HFF-Myc (cell line): ENCODE results near the gene TMEM250.

Experiments used
- DNase-seq: peaks from one replicate; pipeline ENCODE4 v3.0.0-alpha.2; 2011; ENCODE audit warnings: low read depth; ENCODE audit errors: extremely low read depth
- H3K4me3 ChIP-seq: replicated peaks from 2 replicates; pipeline ENCODE4 v1.5.1; 2011; ENCODE audit warnings: low read depth, mild to moderate bottlenecking, control low read depth, low read length
- TF ChIP-seq, protein P1 (sequence below): IDR thresholded peaks from 2 replicates; pipeline ENCODE4 v1.5.1; 2012; ENCODE audit warnings: mild to moderate bottlenecking, low read depth, low read length, control low read depth; ENCODE audit errors: missing control alignments

Gene TMEM250

DNA sequence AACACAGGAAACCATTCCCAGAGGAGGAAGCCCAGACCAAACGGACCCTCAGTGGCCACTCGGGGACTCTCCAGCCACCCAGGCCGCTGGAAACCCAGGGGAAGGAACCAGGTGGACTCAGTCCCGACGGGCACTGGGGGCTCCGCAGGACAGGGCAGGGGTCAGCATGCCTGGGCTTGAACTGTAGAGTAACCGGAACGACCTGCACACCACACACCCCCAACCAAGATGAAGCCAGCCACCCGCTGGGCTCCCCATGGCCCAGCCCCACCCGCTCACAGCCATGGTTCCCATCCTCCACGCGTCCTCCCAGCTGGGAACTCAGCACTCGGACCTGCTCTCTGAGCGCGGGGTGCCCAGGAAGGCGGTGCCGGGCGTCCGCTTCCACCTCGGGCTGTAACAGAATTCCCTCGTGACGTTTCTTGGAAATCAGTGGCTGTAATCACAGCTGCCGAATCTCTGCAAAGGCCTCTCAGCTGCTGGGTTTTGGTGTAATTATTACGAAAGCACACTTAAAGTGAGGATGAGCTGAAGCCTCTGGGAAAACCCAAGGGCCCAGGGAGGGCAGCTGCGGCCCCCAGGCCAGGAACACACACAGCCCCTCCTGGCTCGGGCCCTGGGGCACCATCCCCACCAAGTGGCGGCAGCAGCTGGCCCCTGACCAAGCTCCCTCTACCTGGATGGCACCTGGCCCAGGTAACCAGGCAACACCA lies 37.4 kb downstream of the TMEM250 start:
- H3K4me3 ChIP-seq, result no peak overlapping the region
- TF ChIP-seq, protein P1, sequence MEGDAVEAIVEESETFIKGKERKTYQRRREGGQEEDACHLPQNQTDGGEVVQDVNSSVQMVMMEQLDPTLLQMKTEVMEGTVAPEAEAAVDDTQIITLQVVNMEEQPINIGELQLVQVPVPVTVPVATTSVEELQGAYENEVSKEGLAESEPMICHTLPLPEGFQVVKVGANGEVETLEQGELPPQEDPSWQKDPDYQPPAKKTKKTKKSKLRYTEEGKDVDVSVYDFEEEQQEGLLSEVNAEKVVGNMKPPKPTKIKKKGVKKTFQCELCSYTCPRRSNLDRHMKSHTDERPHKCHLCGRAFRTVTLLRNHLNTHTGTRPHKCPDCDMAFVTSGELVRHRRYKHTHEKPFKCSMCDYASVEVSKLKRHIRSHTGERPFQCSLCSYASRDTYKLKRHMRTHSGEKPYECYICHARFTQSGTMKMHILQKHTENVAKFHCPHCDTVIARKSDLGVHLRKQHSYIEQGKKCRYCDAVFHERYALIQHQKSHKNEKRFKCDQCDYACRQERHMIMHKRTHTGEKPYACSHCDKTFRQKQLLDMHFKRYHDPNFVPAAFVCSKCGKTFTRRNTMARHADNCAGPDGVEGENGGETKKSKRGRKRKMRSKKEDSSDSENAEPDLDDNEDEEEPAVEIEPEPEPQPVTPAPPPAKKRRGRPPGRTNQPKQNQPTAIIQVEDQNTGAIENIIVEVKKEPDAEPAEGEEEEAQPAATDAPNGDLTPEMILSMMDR, result no peak
- no peak for DNase-seq

DNA sequence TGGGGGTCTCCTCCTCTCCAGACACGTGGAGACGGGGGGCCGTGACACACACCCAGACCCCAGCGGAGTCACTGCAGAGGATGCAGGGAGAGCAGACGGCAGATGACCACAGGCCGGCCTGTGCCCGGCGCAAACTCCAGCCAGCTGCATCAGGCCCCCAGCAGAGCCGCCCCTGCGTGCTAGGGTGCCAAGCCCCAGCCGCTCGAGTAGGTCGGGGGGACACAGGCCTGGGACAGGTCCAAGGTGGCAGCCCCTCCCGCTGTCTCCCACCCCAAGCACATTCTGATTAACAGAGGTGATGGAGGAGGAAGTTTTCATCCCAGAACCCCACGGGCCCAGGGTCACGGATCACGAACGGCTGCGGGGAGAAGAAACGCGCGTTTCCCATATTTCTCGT lies 38.0 kb downstream of the TMEM250 start:
- TF ChIP-seq, protein P1, result no peak
- DNase-seq, result no peak
- no peak overlapping the region for H3K4me3 ChIP-seq

DNA sequence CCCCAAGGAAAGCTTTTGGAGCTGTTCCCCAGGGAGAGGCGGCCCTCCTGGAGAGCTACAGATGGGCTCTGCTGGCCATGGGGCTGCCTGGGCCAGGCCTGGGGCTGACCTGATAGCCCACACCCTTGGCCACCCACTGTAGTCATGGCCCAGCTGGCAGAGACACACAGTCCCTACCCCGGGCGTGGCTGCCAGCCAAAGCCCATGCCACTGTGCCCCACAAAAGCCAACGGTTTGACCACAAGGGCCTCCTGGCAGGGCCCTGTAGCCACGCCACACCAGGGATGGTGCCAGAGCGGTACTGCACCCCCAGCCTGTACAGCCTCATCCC lies 38.8 kb downstream of the TMEM250 start:
- no peak for DNase-seq
- TF ChIP-seq, protein P1, result no peak
- H3K4me3 ChIP-seq, result no peak overlapping the region

DNA sequence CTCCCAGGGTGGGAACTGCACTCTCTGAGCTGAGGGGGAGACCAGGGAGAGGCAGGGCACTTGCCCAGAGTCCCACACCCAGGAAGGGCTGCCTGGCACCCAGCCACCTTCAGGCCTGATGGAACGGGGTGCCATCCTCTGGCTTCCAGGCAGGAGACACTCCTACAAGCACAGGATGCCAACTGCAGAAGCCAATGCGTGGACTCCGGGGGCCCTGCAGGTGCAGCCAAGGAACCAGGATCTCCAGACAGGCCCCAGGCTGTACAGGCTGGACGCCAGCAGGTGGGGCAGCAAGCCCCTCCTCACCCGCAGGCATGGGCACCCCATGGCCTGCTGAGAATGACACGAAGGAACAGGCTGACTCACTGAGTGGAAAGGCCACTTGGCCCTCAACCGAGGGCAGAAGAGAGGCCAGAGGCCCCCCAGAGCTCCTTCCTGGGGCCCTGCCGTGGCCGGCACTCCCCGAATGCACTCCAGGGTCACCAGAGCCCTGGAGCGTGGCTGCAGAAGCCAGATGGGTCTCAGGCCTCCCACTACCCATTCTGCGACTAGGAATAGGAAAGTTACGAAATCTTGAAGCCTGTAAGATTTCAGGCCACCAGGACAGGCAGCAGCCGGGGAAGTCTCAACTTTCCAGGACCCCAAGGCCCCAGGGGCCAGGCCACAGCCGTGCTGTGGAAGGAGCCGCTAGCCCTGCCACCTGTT lies 39.3 kb downstream of the TMEM250 start:
- DNase-seq, result no peak
- no peak overlapping the region for H3K4me3 ChIP-seq
- TF ChIP-seq, protein P1, result no peak

DNA sequence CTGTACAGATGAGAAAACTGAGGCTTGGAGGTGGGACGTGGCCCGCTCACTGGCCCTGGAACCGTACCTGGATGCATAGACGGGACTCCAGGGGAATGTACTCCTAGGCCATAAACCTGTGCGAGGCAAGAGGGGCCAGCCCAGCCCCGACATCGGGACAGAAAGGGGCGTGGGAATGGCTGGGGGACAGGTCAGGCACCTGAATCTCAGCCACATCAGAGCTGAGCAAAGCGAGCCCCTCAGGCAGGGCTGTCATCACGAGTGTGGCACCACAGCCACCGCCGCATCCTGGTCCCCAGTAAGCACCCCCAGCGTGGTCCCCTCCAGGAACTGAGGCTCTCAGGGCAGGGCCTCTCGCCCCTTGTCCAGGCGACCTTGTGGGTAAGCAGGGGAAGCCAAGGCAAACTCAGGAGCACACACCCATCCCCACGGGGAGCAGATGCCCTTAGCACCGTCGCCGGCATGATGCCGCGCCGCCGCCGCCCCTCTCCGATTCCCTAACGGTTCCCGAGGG lies 40.1 kb downstream of the TMEM250 start:
- DNase-seq, result no peak
- TF ChIP-seq, protein P1, result no peak

DNA sequence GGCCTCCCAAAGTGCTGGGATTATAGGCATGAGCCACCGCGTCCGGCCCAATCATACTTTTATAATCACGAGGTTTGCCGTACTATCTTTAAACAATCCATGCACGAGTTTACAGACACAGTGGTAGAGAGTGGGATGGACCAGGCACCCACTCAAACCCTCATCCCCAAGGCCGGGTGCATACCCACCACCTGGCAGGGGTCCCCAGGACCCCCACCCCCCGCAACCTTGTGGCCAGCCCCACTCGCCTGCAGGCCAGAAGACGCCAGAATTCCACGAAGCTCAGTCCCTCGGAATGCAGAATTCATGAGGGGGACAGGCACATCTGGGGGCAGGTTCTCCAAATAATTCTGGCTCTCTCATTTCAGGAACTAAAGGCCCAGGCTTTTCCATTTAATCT lies 40.7 kb downstream of the TMEM250 start:
- no peak for DNase-seq
- TF ChIP-seq, protein P1, result no peak
- H3K4me3 ChIP-seq, result no peak overlapping the region

More for the DNA sequence above, 40.1 kb downstream of the TMEM250 start:
- H3K4me3 ChIP-seq, result no peak overlapping the region
